Neural crest cell (in vitro differentiated cells): ENCODE measurements around the gene IZUMO4. TPM values are rescaled to one million over a fixed set of nuclear protein-coding genes. Genes with fewer than 3 reads are reported as not detected.
A peak's percentile ranks its signal among the peaks of the same experiment; 100 is the strongest.
"Not testable (repeated sequence)": the region's sequence is repeated elsewhere in the genome, so short reads cannot be mapped to it uniquely, and the experiment has no call there.

ENCODE experiments used
- DNase-seq: peaks from one replicate; pipeline ENCODE4 v3.0.0; 2021; ENCODE audit warnings: low read depth, mixed read lengths, low spot score
- H3K27ac Mint-ChIP-seq: one replicate; pipeline ENCODE4 v1.8.0; 2021; ENCODE audit warnings: mild to moderate bottlenecking, mixed read lengths; ENCODE audit not compliant: unreplicated experiment
- H3K27me3 Mint-ChIP-seq: 2 replicates; pipeline ENCODE4 v1.8.0; 2021; ENCODE audit warnings: low read depth, mild to moderate bottlenecking, mixed read lengths
- H3K36me3 Mint-ChIP-seq: 2 replicates; pipeline ENCODE4 v1.8.0; 2021; ENCODE audit warnings: low read depth, mild to moderate bottlenecking, mixed read lengths
- H3K4me1 Mint-ChIP-seq: 2 replicates; pipeline ENCODE4 v1.8.0; 2021; ENCODE audit warnings: mixed read lengths
- H3K4me3 Mint-ChIP-seq: one replicate; pipeline ENCODE4 v1.8.0; 2021; ENCODE audit warnings: mild to moderate bottlenecking, mixed read lengths
- H3K9me3 Mint-ChIP-seq: 2 replicates; pipeline ENCODE4 v1.8.0; 2021; ENCODE audit warnings: mixed read lengths
- CTCF ChIP-seq: fragments of 200-600 bp; sonication (generic); conservative IDR thresholded peaks from 2 replicates; pipeline ENCODE4 v1.5.0; 2021; ENCODE audit warnings: antibody characterized with exemption, mild to moderate bottlenecking
- total RNA-seq: library from RNA; stranded (reverse); gene quantifications from 2 replicates; pipeline ENCODE4 v1.2.1, GENCODE V29; 2021

IZUMO4 gene
- total RNA-seq, 1 donor from 2014 or later, result 5.6 TPM

DNA sequence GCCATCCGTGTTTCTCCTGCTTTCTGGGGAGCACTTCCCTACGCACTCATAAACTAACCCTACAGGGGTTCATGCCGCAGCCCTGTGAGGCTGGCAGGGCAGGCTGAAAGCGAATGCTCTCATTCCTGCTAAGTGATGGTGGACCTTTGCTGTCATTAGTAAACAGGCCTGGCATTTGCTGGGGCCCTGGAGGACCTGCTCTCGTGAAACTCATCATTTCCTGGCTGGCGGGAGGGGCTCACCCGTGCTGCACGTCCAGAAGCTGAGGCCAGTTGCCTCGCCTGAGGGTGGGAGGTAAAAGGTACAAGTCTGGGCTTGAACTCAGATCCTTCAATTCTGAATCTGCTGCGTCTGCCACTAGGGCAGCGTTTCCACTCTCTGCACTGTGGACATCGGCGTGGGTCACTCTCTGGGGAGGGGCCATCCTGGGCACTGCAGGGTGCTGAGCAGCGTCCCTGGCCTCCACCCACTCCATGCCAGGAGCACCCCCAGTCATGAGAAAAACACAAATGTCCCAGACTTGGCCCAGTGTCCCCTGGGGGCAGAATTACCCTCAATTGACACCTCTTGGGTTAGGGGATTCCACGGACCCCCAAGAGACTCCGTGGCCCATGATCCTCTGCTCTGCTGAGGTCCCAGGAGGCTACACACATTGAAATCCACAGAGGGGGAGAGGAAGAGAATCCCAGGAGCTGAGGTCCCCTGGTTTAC, 7.6 kb upstream of the IZUMO4 start:
- H3K36me3 Mint-ChIP-seq, result no peaks in the 10 kb centered on the region
- no peaks in the 10 kb centered on the region for H3K27me3 Mint-ChIP-seq
- DNase-seq, result no peak

DNA sequence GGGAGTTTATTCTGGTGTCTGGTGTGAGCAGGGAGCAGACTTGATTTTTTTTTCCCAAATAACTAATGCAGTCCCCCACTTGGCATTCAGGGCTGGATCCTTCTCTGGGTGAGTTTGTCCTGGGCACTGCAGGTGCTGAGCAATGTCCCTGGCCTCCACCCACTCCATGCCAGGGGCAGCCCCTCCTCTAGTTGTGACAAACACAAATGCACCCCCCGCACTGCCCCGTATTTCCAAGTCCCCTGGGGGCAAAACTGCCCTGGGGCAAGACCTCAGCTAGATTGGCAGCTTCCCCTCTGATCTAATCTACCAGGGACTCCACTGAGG, 7.0 kb upstream of the IZUMO4 start:
- Mint-ChIP-seq H3K4me3 (no peak overlapping the region), H3K4me1 (peaks cover 26% of the 10 kb centered on the region), H3K9me3 (no peaks in the 10 kb centered on the region), H3K27me3 (peaks cover 2% of the 10 kb centered on the region), H3K27ac (peak overlapping the region; percentile 19), H3K36me3 (no peaks in the 10 kb centered on the region)
- no peak for TF ChIP-seq CTCF
- DNase-seq, result no peak

More for the DNA sequence above, 7.6 kb upstream of the IZUMO4 start:
- no peaks in the 10 kb centered on the region for H3K9me3 Mint-ChIP-seq
- H3K4me3 Mint-ChIP-seq, result no peak overlapping the region
- H3K27ac Mint-ChIP-seq, result peak overlapping the region; percentile 50
- no peak for TF ChIP-seq CTCF
- H3K4me1 Mint-ChIP-seq, result peaks cover 21% of the 10 kb centered on the region

DNA sequence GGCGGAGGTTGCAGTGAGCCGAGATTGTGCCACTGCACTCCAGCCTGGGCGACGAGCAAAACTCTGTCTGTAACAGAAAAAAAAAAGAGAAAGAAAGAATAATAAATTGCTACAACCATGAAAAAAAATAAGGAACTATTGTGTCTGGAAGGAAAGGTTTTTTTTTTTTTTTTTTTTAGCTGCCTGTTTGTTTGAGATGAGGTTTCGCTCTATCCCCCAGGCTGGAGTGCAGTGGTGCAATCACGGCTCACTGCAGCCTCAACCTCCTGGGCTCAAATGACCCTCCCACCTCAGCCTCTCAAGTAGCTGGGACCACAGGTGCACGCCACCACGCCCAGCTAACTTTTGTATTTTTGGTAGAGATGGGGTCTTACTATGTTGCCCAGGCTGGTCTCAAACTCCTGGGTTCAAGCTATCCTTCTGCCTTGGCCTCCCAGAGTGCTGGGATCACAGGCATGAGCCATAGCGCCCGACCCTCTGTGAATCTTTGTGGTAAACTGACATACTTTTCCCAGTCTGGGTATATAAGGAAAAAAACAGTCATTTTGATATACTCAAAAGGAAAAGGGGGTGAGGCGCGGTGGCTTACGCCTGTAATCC, 4.7 kb upstream of the IZUMO4 start:
- H3K27me3 Mint-ChIP-seq, H3K9me3 Mint-ChIP-seq, DNase-seq, H3K27ac Mint-ChIP-seq, H3K4me3 Mint-ChIP-seq, H3K36me3 Mint-ChIP-seq: not testable (repeated sequence)
- H3K4me1 Mint-ChIP-seq, result peaks cover 29% of the 10 kb centered on the region

- TF ChIP-seq CTCF, result peak; percentile 66
- Mint-ChIP-seq H3K9me3 (no peaks in the 10 kb centered on the region), H3K27me3 (peaks cover 4% of the 10 kb centered on the region), H3K36me3 (peaks cover 3% of the 10 kb centered on the region), H3K4me1 (peaks cover 16% of the 10 kb centered on the region), H3K27ac (peak within 1 kb of the TSS; percentile 90), H3K4me3 (peak within 1 kb of the TSS; percentile 96)
- no peak for DNase-seq
Measured at GRCh38 chr19:2096034-2096479, 658 bp upstream of the IZUMO4 start, which contains the start of gene MOB3A. MOB3A (minus strand) TSS chr19:2096326; CDS start chr19:2078560, 17,766 bp downstream.

GRCh38 chr19:2097203-2097885, 629 bp downstream of the IZUMO4 start:
- H3K36me3 Mint-ChIP-seq, result peaks cover 7% of the 10 kb centered on the region
- DNase-seq, result no peak
- peaks cover 16% of the 10 kb centered on the region for H3K4me1 Mint-ChIP-seq
- no peak for TF ChIP-seq CTCF
- H3K27ac Mint-ChIP-seq, result no peak overlapping the region
- no peaks in the 10 kb centered on the region for H3K9me3 Mint-ChIP-seq
- H3K4me3 Mint-ChIP-seq, result peak overlapping the region; percentile 86
- peaks cover 4% of the 10 kb centered on the region for H3K27me3 Mint-ChIP-seq
